Pancreas (tissue), 10 donors: ENCODE results near the gene RARB. TPM values are rescaled to one million over a fixed set of nuclear protein-coding genes. Genes with fewer than 3 reads are reported as not detected.

Source experiments
- ATAC-seq, 4 donors: fragments of 200-7000 bp; cut with Tn5 transposase; one replicate each; pipeline versions ENCODE4 v1.8.0 to v1.9.1; 2020; ENCODE audit warnings: mild to moderate bottlenecking in 4 of 4, moderate library complexity in 4 of 4
- DNase-seq, 6 donors: peaks; one replicate each; pipeline ENCODE4 v3.0.0-alpha.2; 2020
- FAIRE-seq: peaks from 2 replicates; lab custom pipeline; 2012; peaks lifted over from hg19 to GRCh38; lab: Jason Lieb, UNC
- H3K27ac ChIP-seq, 4 donors: fragments of 200-600 bp; sonication (generic); 1 replicate in 3 of 4; 2 replicates in 1 of 4; pipeline versions ENCODE4 v1.5.0 to v1.8.0; 2020
- H3K27me3 ChIP-seq, 4 donors: fragments of 200-600 bp; one replicate each; pipeline ENCODE4 v1.8.0; 2021
- H3K36me3 ChIP-seq, 3 donors: fragments of 200-600 bp; sonication (generic) in 1 of 3; one replicate each; pipeline versions ENCODE4 v1.5.0 to v1.8.0; 2020 to 2021
- H3K4me1 ChIP-seq, 3 donors: fragments of 200-600 bp; one replicate each; pipeline ENCODE4 v1.8.0; 2021
- H3K4me3 ChIP-seq, 4 donors: fragments of 200-600 bp; sonication (generic) in 2 of 4; one replicate each; pipeline versions ENCODE4 v1.5.0 to v1.8.0; 2020 to 2021
- H3K9me3 ChIP-seq, 4 donors: fragments of 200-600 bp; one replicate each; pipeline ENCODE4 v1.8.0; 2021
- CTCF ChIP-seq, 4 donors: fragments of 200-600 bp; sonication (generic) in 3 of 4; IDR thresholded peaks; one replicate each; pipeline versions ENCODE4 v1.5.0 to v1.8.0; 2021; ENCODE audit warnings: antibody characterized with exemption in 4 of 4
- WGBS, 2 donors: extraction: QIAGEN DNeasy Blood & Tissue Kit; methylation state at CpG; one replicate each; pipeline ENCODE4 v1.1.7; 2013; 5-methylcytosine and 5-hydroxymethylcytosine counted together
- intact Hi-C, 3 donors: fragments of 100-400 bp; cut with DNase I; formaldehyde crosslinking; loops; one replicate each; pipeline versions ENCODE4 v1.11.1 to v1.14.2; 2022
- polyA plus RNA-seq, 2 donors: library from polyadenylated mRNA; stranded (reverse); fragments of 200-250 nt; gene quantifications; one replicate each; pipeline ENCODE4 v1.2.3, GENCODE V29; 2013
- total RNA-seq, 6 donors: library from RNA; stranded (reverse); fragmentation: NEBNext Ultra II Directional in 4 of 6; extraction: Animal tissue kit (Norgen Biotek cat#: 25700) in 4 of 6; gene quantifications; one replicate each; pipeline versions ENCODE4 v1.2.1 to v1.2.4, GENCODE V29; 2021 to 2023
- donor health status: healthy with polysubstance abuse.
- donor health status: DM: no; HTN: no; CAD: no; lungs with moderate emphysema.
- donor health status: DM: no; HTN: no; CAD: no.
- donor health status: control.
- donor health status: control.
- donor health status: Bipolar disorder and iron deficiency.
- donor health status: DM: yes; HTN: yes; CAD: no.
- donor health status: DM: no; HTN: no; CAD: no.
- donor health status: DM: no; HTN: no; CAD: no.
- donor health status: DM: yes; HTN: yes; CAD: no.

RARB gene
- total and polyA plus RNA-seq, 8 donors: 0.49 to 3.3 (median 0.75) TPM

- Histone ChIP-seq H3K4me1 (no peaks in the 10 kb centered on the region), H3K27ac (no peak overlapping the region), H3K9me3 (no peaks in the 10 kb centered on the region), H3K36me3 (no peaks in the 10 kb centered on the region), H3K4me3 (no peak overlapping the region), H3K27me3 (no peaks in the 10 kb centered on the region)
- TF ChIP-seq CTCF (IDR thresholded peaks at IDR 0.05): no peak
- 77 to 85% methylated on average over 3 of the region's 3 CpGs for WGBS, 2 donors
- intact Hi-C loops: no loop called here
- FAIRE-seq (no peak), DNase-seq (no peak), ATAC-seq (no peak)
Measured at GRCh38 chr3:25472731-25473130, 44.7 kb downstream of the RARB start.

GRCh38 chr3:25473246-25473645, 45.2 kb downstream of the RARB start:
- FAIRE-seq: no peak
- no peak for TF ChIP-seq CTCF (IDR thresholded peaks at IDR 0.05)
- Histone ChIP-seq H3K27ac (no peak overlapping the region), H3K4me3 (no peak overlapping the region), H3K36me3 (no peaks in the 10 kb centered on the region), H3K27me3 (no peaks in the 10 kb centered on the region), H3K4me1 (no peaks in the 10 kb centered on the region), H3K9me3 (no peaks in the 10 kb centered on the region)
- intact Hi-C loops: no loop called here
- ATAC-seq: no peak
- 51 to 54% methylated on average over 2 of the region's 2 CpGs for WGBS, 2 donors
- DNase-seq: no peak

- no peak overlapping the region for H3K27ac ChIP-seq
- H3K4me3 ChIP-seq: no peak overlapping the region
- no peak for TF ChIP-seq CTCF (IDR thresholded peaks at IDR 0.05)
- H3K36me3 ChIP-seq: no peaks in the 10 kb centered on the region
- ATAC-seq (peak in 1 of 4 donors; percentile 52), DNase-seq (no peak), FAIRE-seq (no peak)
- no peaks in the 10 kb centered on the region for H3K27me3 ChIP-seq
- no peaks in the 10 kb centered on the region for H3K9me3 ChIP-seq
- 89 to 97% methylated on average over 1 of the region's 1 CpG for WGBS, 2 donors
- intact Hi-C loops: no loop called here
- H3K4me1 ChIP-seq: no peaks in the 10 kb centered on the region
Measured at GRCh38 chr3:25474052-25474451, 46.0 kb downstream of the RARB start.

- ATAC-seq: no peak
- DNase-seq: no peak
- H3K36me3 ChIP-seq: no peaks in the 10 kb centered on the region
- no peak overlapping the region for H3K4me3 ChIP-seq
- H3K27ac ChIP-seq: no peak overlapping the region
- no peaks in the 10 kb centered on the region for H3K4me1 ChIP-seq
- no peaks in the 10 kb centered on the region for H3K27me3 ChIP-seq
- H3K9me3 ChIP-seq: no peaks in the 10 kb centered on the region
- intact Hi-C loops: no loop called here
- no peak for TF ChIP-seq CTCF (IDR thresholded peaks at IDR 0.05)
- no peak for FAIRE-seq
- WGBS, 2 donors: 11 to 25% methylated on average over 2 of the region's 2 CpGs
Measured at GRCh38 chr3:25476639-25477038, 48.6 kb downstream of the RARB start.

GRCh38 chr3:25478211-25478757, 50.2 kb downstream of the RARB start:
- TF ChIP-seq CTCF (IDR thresholded peaks at IDR 0.05): no peak

More at GRCh38 chr3:25478211-25478757, 50.2 kb downstream of the RARB start:
- Histone ChIP-seq H3K9me3 (no peaks in the 10 kb centered on the region), H3K27me3 (no peaks in the 10 kb centered on the region), H3K36me3 (no peaks in the 10 kb centered on the region), H3K4me1 (no peaks in the 10 kb centered on the region), H3K4me3 (no peak overlapping the region), H3K27ac (no peak overlapping the region)
- intact Hi-C loops: no loop called here
- 68 to 78% methylated on average over 6 of the region's 6 CpGs for WGBS, 2 donors
- no peak for ATAC-seq
- DNase-seq: no peak
- no peak for FAIRE-seq
